Epidermal melanocyte (primary cell): ENCODE results near the gene ZDBF2.
"Not testable (repeated sequence)": the region's sequence is repeated elsewhere in the genome, so short reads cannot be mapped to it uniquely, and the experiment has no call there.

Source experiments
- DNase-seq: peaks from one replicate; pipeline ENCODE4 v3.0.0; 2011; ENCODE audit warnings: low spot score; ENCODE audit not compliant: insufficient read length

Gene ZDBF2

DNA sequence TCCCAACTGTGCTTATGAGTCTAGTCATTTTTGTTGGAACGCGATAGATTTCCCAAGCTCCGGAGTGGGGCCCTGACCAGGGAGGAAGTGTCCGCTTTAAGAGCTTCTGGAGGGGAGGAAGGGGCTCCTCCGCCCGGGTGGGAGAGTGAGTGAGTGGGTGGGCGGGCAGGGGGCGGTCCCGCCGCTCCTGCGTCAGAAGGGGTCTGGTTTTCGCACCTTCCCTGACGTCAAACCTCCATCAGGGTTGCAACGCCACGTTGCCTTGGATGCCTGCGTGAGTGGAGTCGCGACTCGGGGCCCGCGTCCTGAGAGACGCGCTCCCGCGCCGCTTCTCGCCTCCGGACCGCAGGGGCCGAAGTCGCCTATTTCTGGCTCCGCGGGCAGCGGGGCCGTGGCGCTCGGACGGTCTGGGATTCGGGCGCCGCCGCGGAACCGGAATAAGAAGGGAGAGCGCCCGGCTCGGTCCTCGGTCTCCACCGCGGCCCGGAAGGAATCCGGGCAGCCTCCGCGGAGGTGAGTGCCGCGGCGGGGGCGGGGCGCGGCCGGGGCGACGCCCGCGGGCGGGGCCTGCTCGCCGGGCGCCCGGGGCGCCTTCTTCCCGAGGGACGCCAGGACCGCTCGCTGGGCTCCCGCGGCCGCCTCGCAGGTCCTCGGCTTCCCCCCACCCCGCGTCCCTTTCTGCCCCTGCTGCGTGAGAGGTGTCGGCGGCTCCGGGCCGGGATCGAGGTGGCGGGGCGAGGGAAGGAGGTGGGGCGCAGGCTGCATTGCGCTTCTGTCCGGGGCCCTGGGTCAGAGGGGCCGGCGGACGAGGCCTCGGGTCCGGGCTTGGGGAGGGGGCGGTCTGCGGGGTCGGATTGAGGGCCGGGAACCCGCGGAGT is at the start of gene ZDBF2:
Gene ZDBF2 (plus strand): TSS at position 230 of the 878 bp plus-strand sequence. CDS start 7,187 bp downstream, outside the sequence.
- peak; percentile 40 for DNase-seq

DNA sequence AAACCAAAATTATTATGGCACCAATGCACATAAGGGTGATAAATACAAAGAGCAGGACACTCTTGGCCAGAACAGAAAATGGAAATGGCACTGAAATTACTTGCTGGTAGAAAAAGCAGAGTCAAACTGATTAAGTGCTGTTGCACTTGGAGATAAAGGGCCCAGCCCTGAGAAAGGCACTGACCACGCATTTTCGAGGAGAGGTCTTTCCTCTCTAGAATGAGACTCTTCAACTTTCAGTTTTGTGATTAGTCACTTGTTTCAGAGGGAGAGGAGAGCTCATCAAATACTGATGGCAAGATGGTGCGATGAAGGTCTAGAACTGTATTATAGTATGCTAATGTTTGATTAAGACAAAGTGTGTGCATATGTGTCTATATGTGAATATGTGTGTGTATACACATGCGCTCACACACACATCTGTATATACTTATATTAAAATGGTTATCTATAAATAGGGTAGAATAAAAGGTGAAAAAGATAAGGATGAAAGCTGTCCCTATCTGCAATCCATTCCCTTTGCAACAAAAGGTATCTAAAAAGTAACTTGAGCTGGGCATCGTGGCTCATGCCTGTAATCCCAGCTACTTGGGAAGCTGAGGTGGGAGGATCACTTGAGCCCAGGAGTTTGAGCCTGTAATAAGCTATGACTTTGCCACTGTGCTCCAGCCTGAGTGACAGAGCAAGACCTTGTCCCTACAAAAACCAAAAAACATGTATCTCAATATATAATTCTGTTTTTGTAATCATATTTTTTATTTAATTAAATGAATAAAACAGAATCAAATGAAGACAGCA is 48.8 kb upstream of the ZDBF2 start:
- DNase-seq, result no peak

DNA sequence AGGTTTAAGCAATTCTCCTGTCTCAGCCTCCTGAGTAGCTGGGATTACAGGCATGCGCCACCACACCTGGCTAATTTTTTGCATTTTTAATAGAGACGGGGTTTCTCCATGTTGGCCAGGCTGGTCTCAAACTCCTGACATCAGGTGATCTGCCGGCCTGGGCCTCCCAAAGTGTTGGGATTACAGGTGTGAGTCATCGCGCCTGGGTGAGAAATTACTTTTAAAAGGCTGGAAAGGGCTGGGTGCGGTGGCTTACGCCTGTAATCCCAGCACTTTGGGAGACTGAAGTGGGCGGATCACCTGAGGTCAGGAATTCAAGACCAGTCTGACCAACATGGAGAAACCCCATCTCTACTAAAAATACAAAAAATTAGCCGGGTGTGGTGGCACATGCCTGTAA is 45.8 kb upstream of the ZDBF2 start:
- not testable (repeated sequence) for DNase-seq

DNA sequence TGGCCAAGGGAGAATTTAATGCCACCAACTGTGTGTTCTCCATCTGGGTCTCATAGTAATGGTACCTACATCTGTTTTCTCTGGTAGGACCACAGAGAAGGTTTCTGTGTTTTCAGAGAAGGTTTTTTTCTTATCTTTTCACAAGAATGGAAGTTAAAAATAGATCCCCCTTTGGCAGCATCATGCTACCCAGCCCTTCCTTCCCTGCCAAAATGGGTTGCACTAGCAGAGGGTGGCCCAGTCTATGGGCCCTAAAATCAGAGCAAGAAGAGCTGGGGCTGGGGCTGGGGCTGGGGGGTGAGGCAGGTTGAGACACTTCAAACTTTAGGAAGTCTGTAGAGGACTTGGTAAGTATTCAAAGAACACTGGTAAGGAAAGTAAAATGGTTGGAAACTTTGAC is 44.8 kb upstream of the ZDBF2 start:
- no peak for DNase-seq

DNA sequence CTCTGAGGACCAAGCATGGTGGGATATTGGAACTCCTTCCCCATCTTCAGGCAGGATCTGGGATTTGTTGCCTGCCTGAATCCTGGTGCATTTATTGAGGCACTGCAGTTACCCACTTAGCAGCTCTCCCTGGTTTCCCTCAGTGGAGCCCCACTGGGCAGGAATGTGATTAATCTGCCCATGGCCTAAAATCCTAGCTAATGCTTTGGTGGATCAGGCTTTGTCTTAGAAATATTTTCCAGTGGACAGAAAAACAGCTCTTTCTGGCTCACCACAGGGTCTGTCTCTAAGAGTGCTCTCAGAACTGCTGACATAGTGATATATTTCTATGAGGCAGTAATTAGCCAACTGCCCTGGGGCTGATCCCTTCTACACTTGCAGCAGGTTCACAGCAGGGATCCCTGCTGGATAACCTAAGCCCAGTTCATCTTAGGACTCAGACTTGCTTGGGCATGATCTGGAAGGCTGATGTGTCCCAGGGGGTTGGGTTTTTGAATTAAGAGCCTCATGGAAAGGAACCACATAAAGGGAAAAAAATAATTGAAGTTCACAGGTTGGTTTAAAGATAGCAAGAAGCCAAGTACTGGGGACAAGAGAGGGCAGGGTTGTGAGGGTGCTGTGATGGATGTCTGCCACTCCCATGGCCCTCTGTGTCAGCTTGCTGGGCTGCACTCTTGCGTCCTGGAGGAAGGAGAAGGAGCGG is 44.3 kb upstream of the ZDBF2 start:
- no peak for DNase-seq

DNA sequence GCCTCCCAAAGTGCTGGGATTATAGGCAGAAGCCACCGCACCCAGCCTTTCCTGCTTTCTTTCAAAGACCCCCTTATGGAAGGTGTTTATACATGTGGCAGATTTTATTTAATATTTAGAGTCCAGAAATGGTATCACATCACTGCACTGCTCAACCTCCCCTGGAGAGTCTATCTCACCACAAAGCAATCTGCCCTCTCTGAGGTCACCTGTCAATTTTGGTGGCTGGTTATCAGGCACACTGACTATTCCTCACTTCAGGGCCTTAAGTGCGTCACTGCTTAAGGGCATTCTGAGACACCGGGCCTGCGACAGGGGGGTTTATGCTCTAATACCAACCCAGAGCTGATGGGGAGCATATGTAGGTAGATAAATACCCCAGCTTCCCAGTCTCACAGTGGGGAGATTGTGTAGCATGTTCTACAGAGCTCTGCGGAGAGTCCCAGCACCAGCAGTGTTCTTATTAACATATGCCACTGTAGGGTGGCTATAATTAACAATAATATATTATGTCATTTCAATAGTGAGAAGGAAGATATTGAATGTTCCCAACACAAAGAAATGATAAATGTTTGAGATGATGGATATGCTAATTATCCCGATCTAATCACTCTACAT is 42.7 kb upstream of the ZDBF2 start:
- DNase-seq, result no peak

DNA sequence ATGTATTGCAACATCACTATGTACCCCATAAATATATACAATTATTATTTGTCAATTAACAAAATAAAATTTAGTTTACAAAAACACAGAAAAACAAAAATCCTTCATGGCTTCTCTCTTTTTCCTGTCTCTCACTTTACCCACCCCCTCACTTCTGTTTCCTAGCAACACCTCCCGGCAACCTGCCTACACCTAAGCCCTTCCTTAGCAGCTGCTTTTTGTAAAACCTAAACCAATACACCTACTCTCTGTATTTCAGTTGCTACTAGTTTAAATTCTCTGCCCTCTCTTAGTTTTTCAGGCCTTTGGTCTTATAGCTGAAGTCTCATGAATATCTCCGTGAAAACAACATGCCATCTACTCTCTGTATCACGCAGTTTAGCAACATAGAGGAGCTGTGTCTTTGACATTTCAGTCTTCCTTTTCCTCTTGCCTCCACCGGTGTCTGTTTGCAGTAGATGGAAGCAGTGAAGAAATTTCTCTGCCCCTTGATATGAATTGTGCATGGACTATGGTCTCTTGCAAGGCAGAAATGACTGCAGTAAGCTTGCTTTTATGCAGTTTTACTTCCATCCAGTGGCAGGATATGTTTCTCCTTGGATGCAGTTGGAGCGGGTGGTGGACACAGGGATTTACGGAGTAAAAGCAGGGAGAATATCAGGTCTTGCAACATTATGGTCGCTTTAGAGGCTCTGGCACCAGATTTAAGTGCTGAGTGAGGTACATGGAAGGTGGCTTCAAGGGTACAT is 42.0 kb upstream of the ZDBF2 start:
- DNase-seq, result no peak

DNA sequence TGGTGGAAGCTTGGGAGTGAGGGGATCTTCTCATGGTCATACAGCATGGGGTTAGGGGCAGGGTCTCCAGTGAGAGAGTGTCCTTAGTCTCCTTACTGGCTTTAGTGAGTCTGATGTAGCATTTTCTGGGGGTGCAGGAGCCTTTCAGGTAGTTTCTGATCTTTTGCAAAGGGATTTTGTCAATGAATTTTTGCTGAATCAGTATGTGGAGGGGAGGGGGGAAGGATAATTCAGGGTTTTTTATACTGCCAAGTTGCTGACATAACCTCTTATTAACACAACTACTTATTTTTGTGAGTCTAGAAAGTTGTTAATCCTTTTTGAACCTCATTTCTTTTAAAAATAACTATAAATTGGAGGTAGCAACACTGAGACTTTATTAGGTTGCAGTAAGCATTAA is 35.3 kb upstream of the ZDBF2 start:
- DNase-seq, result no peak

DNA sequence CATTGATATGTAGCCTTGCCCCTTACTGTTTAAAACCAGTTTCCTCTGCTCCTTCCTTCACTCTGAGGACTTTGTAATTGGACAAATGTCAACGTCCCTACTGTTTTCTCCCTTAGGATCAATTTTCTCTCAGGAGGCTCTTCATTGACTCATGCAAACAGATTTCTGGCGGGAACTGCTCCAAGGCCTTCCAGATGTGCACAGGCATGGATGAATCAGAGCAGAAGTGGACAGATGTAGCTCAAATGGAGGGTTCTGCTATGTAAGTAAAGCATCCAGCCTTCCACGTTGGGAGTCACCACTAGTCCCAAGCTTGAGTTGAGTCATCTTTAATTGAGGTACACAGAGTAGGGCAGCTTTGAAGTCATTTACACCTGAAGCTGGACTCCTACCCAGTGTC is 34.1 kb upstream of the ZDBF2 start:
- DNase-seq, result no peak

DNA sequence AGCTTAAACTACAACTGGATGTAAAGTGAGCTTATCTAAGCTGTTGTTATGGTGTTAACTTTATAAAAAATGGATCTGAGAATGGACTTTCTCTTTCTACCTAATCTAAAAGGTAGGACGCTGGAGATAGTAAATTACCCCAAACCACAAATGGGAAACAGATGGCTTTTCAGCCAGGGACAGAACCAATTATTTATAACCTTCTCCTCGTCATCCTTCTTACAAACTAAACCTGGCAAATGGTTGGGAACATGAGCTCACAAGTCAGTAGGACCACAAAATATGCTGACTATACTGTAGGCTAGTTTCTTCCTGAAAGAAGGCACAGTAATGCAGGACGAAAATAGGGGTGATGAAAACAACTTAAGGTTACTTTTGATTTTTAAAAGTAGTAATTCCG is 32.7 kb upstream of the ZDBF2 start:
- no peak for DNase-seq

DNA sequence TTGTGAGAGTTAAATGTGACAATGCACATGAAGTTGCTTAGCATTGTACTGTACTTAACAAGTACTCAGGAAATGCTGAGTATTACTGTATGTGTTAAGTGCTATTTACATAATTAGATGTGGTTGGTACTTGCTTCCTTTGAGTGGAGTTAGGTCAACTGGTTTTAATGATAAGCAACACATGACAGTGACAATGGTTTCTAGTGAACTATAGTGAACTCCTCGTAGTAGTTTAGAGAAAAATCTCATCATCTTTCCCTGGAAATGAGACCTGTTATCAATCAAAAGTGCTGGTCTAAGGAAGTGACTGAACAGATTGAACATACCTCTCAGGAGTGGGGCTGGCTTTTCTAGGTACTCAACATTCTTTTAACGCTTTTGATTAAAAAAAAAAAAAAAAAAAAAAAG is 29.2 kb upstream of the ZDBF2 start:
- DNase-seq, result no peak

DNA sequence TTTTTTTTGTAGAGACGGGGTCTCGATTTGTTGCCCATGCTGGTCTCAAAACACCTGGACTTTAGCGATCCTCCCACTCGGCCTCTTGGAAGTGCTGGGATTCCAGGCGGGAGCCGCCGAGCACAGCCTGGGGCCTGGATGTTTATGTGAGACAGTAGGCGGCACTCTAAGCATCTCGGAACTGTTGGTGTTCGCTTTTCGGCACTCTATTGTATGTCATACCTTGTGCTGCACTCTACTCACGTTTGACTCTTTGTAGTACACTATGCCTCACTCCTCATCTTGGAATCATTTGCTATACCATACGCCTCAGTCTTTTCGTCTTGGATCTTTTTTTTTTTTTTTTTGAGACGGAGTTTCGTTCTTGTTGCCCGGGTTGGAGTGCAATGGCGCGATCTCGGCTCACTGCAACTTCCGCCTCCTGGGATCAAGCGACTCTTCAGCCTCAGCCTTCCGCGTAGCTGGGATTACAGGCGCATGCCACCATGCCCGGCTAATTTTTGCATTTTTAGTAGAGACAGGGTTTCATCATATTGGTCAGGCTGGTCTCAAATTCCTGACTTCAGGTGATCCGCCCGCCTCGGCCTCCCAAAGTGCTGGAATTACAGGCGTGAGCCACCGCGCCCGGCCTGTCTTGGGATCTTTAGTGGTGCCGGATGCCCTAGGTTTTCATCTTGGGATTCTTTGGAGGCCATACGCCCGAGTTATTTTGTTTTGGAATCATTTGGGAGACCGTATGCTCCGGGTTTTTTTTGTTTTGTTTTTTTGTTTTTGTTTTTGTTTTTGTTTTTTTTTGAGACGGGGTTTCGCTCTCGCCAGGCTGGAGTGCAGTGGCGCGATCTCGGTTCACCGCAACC is 24.2 kb upstream of the ZDBF2 start:
- no peak for DNase-seq

DNA sequence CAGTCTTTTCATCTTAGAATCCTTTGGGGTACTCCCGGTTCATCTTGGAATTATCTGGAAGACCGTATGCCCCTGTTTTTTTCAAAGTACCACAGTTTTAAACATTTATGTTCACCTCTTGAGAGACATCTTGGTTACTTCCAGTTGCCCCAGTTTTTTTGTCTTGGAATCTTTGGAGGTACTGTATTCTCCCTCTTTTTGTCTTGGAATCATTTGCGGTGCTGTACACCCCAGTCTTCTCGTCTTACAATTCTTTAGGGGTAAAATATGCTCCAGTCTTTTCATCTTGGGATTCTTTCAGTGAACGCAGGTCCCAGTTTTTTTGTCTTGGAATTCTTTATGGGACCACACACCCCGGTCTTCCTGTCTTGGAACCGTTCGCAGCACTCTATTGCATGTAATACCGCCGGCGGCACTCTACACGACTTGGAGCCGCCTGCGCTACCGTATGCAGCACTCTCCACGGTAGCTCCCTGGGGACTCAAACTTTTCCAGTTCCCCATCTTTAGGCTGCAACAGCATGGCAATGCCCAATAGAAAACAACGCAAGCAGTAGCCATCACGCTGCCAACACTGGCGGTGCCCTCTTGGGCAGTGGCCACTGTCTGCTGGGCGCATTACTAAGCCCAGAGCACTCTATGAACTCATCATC is 21.2 kb upstream of the ZDBF2 start:
- no peak for DNase-seq

DNA sequence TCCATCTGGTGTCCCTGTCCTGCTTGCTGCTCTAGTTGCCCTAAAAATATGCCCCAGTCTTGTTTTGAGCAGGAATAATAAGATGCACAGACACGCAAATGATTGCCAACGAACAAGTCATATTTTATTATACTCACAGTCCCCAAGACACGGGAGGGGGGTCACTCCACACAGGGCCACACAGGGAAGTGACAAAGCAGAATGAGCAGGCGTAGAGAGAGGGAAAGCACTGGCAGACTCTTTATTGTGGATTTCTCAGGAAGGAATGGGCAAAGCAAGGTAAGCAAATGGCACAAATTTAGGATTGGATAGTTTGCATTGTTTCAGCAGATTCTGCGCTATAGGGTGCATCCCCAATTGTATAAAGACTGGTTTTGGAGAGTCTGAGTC is 20.7 kb upstream of the ZDBF2 start:
- DNase-seq, result no peak

DNA sequence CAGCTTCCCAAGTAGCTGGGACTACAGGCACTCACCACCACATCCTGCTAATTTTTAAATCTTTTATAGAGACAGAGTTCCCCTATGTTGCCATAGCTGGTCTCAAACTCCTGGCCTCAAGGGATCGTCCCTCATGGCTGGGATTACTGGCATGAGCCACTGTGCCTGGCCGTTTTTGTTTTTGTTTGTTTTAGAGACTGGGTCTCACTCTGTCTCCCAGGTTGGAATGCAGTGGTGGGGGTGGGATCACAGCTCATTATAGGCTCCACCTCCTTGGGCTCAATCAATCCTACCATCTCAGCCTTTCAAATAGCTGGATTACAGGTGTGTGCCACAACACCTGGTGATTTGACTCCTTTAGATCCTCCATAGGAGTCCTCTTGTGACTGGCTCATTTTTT is 19.5 kb upstream of the ZDBF2 start:
- no peak for DNase-seq

DNA sequence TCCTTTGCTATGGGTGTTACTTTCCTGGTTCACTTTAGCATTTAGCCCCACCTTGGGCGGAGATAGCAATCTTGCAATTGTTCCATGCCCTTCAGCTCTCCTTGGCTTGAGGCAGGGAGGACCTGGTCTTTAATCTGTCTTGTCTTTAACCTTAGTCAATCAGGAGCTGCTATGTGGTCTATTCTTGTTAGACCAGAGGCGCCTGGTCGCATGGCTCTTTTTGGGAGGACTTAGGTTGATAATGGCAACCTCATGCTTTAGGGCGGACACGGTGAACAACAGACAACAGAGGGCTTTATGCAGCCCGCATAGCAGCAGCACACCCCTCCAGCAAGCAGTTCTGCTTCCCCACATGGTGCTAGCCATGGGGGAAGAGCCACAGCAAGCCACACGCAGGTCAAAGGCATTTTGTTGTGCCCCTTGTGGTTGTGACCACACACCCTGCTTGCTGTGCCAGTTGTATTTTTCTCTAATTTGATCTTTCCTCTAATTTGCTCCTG is 17.7 kb upstream of the ZDBF2 start:
- no peak for DNase-seq

DNA sequence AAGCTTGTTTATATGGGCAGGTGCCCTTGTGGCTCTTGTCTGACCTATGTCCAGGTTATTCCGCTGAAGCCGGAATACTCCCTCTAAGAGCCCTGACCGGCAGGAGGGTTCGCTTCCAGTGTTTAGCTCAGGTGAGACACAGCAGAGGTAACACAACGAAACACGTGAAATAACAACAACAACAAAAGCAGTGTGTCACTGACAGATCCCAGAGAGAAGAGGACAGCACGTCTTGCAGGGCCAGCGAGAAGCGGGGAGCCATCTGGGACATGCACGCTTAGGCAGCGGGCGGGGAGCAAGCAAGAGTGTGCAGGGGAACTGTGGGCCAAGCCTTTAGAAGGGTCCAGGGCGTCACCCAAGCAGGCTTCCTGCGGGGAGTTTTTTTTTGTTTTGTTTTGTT is 17.1 kb upstream of the ZDBF2 start:
- no peak for DNase-seq

DNA sequence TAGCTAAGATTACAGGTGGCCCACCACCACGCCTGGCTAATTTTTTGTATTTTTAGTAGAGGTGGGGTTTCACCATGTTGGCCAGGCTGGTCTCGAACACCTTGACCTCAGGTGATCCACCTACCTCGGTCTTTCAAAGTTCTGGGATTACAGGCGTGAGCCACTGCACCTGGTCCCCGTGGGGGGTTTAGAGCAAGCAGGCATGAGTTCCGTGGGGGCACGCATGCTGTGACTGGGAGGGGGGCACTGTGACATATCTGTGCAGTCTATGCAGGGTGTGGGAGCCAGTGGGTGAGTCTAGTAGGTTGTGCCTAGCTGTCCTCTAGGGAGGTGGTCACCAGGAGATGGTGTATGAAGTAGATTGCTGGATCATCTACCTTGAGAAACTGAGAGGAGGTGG is 16.6 kb upstream of the ZDBF2 start:
- DNase-seq, result no peak

DNA sequence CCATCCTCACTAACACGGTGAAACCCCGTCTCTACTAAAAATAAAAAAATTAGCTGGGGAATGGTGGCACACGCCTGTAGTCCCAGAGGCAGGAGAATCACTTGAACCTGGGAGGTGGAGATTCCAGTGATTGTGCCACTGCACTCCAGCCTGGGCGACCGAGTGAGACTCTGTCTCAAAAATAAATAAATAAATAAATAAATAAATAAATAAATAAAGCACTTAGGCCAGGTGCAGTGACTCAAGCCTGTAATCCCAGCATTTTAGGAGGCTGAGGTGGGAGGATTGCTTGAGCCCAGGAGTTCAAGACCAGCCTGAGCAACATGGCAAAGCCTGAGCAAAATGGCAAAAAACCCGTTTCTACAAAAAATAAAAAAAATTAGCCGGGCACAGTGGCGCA is 15.8 kb upstream of the ZDBF2 start:
- DNase-seq, result not testable (repeated sequence)
